ENCODE data around the gene ELMOD3.

DNA sequence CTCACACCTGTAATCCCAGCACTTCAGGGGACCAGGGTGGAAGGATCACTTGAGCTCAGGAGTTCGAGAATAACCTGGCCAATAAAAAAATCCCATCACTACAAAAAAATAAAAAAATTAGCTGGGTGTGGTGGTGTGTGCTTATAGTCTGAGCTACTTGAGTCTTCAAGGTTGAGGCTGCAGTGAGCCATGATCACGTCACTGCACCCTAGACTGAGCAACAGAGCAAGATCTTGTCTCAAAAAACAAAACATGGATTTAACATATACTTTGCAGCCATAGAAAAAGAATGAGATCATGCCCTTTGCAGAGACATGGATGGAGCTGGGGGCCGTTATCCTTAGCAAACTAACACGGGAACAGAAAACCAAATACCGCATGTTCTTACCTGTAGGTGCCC is 86.2 kb downstream of the ELMOD3 start:
- TF ChIP-seq, protein P1, sequence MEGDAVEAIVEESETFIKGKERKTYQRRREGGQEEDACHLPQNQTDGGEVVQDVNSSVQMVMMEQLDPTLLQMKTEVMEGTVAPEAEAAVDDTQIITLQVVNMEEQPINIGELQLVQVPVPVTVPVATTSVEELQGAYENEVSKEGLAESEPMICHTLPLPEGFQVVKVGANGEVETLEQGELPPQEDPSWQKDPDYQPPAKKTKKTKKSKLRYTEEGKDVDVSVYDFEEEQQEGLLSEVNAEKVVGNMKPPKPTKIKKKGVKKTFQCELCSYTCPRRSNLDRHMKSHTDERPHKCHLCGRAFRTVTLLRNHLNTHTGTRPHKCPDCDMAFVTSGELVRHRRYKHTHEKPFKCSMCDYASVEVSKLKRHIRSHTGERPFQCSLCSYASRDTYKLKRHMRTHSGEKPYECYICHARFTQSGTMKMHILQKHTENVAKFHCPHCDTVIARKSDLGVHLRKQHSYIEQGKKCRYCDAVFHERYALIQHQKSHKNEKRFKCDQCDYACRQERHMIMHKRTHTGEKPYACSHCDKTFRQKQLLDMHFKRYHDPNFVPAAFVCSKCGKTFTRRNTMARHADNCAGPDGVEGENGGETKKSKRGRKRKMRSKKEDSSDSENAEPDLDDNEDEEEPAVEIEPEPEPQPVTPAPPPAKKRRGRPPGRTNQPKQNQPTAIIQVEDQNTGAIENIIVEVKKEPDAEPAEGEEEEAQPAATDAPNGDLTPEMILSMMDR (IDR thresholded peaks at IDR 0.05), result no peak
- TF ChIP-seq SMAD3 (CRISPR knock-in tag; IDR thresholded peaks at IDR 0.05; ENCODE audit: borderline replicate concordance), result no peak
- TF ChIP-seq, protein P2, sequence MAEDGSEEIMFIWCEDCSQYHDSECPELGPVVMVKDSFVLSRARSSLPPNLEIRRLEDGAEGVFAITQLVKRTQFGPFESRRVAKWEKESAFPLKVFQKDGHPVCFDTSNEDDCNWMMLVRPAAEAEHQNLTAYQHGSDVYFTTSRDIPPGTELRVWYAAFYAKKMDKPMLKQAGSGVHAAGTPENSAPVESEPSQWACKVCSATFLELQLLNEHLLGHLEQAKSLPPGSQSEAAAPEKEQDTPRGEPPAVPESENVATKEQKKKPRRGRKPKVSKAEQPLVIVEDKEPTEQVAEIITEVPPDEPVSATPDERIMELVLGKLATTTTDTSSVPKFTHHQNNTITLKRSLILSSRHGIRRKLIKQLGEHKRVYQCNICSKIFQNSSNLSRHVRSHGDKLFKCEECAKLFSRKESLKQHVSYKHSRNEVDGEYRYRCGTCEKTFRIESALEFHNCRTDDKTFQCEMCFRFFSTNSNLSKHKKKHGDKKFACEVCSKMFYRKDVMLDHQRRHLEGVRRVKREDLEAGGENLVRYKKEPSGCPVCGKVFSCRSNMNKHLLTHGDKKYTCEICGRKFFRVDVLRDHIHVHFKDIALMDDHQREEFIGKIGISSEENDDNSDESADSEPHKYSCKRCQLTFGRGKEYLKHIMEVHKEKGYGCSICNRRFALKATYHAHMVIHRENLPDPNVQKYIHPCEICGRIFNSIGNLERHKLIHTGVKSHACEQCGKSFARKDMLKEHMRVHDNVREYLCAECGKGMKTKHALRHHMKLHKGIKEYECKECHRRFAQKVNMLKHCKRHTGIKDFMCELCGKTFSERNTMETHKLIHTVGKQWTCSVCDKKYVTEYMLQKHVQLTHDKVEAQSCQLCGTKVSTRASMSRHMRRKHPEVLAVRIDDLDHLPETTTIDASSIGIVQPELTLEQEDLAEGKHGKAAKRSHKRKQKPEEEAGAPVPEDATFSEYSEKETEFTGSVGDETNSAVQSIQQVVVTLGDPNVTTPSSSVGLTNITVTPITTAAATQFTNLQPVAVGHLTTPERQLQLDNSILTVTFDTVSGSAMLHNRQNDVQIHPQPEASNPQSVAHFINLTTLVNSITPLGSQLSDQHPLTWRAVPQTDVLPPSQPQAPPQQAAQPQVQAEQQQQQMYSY (CRISPR knock-in tag; IDR thresholded peaks at IDR 0.05), result no peak
- no peak for TF ChIP-seq ZNF138 (CRISPR knock-in tag; conservative IDR thresholded peaks at IDR 0.05)
- TF ChIP-seq, protein P3, sequence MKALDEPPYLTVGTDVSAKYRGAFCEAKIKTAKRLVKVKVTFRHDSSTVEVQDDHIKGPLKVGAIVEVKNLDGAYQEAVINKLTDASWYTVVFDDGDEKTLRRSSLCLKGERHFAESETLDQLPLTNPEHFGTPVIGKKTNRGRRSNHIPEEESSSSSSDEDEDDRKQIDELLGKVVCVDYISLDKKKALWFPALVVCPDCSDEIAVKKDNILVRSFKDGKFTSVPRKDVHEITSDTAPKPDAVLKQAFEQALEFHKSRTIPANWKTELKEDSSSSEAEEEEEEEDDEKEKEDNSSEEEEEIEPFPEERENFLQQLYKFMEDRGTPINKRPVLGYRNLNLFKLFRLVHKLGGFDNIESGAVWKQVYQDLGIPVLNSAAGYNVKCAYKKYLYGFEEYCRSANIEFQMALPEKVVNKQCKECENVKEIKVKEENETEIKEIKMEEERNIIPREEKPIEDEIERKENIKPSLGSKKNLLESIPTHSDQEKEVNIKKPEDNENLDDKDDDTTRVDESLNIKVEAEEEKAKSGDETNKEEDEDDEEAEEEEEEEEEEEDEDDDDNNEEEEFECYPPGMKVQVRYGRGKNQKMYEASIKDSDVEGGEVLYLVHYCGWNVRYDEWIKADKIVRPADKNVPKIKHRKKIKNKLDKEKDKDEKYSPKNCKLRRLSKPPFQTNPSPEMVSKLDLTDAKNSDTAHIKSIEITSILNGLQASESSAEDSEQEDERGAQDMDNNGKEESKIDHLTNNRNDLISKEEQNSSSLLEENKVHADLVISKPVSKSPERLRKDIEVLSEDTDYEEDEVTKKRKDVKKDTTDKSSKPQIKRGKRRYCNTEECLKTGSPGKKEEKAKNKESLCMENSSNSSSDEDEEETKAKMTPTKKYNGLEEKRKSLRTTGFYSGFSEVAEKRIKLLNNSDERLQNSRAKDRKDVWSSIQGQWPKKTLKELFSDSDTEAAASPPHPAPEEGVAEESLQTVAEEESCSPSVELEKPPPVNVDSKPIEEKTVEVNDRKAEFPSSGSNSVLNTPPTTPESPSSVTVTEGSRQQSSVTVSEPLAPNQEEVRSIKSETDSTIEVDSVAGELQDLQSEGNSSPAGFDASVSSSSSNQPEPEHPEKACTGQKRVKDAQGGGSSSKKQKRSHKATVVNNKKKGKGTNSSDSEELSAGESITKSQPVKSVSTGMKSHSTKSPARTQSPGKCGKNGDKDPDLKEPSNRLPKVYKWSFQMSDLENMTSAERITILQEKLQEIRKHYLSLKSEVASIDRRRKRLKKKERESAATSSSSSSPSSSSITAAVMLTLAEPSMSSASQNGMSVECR (CRISPR knock-in tag; IDR thresholded peaks at IDR 0.05; ENCODE audit: borderline replicate concordance), result no peak
- TF ChIP-seq SP1 (CRISPR knock-in tag; conservative IDR thresholded peaks at IDR 0.05), result no peak
- no peak for TF ChIP-seq IRF2 (CRISPR knock-in tag; IDR thresholded peaks at IDR 0.05; ENCODE audit: borderline replicate concordance, low read depth)
